AG10803 (cell line): ENCODE data around the gene CSTB.

Experiments
- DNase-seq: peaks from one replicate; pipeline ENCODE4 v3.0.0; 2010; ENCODE audit warnings: low read depth
- H3K4me3 ChIP-seq: 2 replicates; pipeline ENCODE4 v1.5.1; 2011; ENCODE audit warnings: mild to moderate bottlenecking, low read length, control low read depth
- TF ChIP-seq, protein P1 (sequence below): conservative IDR thresholded peaks from 2 replicates; pipeline ENCODE4 v1.5.1; 2011; ENCODE audit warnings: mild to moderate bottlenecking, low read length, control low read depth, inconsistent platforms

The CSTB gene

DNA sequence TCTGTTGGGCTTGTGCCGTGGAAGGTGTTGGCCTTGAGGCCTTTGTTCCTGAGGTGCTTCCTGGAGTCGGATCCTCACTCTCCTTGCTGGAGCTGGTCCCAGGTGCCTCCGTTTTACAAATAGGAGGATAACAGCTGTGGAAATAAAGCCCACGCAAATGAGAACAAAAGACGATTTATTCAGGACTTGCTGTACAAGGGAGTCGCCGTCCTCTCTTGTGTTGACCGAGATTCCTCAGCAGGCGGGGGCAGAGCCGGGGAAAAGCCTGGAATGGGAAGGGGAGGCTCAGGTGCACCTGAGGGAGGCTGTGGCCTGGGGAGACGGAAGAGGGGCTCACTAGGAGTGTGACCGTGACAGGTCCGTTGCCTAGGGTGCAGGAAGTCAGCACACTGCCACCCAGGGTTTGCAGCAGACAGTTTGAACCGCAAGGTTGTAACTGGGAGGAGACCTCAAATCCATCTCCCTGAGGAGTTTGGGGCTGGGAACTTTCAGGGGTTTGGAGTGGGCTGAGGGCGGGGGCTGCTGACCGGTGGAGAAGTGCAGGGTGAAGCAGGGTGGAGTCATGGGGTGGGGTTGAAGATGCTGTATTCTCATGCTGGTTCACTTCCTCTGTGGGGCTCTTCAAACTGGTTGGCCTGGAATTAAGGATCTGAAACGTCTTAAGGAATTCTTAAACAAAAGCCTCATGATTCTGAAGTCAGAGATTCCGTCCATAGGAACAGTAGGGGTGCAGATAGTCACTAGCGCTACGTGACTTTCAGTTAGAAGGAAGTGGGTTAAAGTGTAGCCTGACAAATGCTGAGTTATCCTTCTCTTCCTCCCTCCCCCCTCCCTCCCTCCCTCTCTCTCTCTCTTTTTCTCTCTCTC, 2.6 kb upstream of the CSTB start:
- DNase-seq: no peak
- TF ChIP-seq, protein P1, sequence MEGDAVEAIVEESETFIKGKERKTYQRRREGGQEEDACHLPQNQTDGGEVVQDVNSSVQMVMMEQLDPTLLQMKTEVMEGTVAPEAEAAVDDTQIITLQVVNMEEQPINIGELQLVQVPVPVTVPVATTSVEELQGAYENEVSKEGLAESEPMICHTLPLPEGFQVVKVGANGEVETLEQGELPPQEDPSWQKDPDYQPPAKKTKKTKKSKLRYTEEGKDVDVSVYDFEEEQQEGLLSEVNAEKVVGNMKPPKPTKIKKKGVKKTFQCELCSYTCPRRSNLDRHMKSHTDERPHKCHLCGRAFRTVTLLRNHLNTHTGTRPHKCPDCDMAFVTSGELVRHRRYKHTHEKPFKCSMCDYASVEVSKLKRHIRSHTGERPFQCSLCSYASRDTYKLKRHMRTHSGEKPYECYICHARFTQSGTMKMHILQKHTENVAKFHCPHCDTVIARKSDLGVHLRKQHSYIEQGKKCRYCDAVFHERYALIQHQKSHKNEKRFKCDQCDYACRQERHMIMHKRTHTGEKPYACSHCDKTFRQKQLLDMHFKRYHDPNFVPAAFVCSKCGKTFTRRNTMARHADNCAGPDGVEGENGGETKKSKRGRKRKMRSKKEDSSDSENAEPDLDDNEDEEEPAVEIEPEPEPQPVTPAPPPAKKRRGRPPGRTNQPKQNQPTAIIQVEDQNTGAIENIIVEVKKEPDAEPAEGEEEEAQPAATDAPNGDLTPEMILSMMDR: no peak
- no peak overlapping the region for H3K4me3 ChIP-seq

DNA sequence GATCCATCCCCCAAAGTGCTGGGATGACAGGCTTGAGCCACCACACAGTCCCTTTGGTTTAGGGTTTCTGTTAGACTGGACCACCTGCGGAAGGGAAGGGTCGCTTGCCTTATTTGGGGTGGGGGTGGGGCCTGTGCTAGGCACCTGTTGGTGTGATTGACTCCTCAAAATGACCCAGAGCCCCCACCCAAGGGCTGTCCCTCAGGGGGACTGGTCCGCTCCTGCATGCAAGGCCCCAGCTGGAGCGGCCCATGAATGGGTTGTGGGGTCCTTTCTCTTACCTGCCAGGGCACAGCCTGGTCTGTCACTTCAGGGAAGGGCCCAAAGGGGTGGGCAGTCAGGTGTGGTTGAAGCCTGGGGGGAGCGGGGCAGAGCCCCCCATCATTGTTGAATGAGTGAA, 1.8 kb upstream of the CSTB start:
- TF ChIP-seq, protein P1: no peak
- no peak overlapping the region for H3K4me3 ChIP-seq
- no peak for DNase-seq

DNA sequence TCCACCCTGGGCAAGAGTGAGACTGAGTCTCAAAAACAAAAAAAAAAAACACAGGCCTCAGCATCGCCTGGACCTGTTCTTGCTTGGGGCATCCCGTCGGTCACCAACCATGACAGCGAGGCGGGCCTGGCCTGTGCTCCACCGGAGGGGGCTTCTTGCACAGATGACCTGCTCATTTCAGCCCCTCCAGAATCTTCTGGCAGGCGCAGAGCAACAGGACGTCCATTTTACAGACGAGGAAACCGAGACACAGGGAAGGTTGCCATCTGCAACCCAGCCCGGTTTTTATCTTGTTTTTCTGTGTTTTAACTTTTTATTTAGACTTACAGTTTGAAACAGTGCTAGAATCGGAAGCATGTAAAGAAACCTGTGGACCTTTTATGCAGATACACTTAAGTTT, 918 bp downstream of the CSTB start:
- TF ChIP-seq, protein P1: no peak
- DNase-seq: no peak

DNA sequence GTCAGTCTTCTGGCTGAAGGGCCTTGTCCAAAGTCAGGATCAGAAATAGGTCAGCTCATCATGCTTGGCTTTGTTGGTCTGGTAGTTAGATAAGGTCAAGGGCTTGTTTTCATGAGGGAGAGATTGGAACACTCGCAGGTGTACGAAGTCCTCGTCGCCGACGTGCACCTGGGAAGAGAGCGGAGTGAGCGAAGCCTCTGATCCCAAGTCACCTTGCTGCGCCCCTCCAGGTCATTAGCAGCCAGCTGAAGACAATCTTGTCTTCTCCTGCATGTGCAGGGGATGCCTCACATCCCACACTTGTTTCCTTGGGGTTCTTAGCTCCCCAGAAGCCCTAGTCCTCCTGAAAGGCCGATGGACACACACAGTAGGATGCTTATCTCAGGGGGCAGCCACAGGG, 1.9 kb downstream of the CSTB start:
- TF ChIP-seq, protein P1: no peak
- H3K4me3 ChIP-seq: no peak overlapping the region
- no peak for DNase-seq

More for the DNA sequence above, 918 bp downstream of the CSTB start:
- H3K4me3 ChIP-seq: peak overlapping the region; percentile 83

DNA sequence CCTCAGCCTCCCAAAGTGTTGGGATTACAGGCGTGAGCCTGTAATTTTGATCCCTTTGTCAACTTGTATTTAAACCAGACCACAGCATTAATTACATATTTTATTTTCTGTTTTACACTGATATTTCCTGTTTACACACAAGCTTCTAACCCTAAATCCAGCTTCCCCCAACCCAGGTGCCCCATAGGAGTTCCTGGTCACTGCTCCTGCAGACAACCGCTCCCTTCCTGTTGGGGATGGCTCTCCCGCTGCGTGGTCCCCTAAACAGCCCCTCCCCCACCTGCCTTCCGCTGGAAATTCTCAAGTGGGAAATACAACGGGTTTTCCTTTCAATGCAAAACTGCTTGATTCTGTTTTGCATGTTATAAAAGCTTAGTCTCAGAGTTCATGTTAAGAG, 3.7 kb downstream of the CSTB start:
- no peak for DNase-seq
- H3K4me3 ChIP-seq: no peak overlapping the region
- TF ChIP-seq, protein P1: no peak

DNA sequence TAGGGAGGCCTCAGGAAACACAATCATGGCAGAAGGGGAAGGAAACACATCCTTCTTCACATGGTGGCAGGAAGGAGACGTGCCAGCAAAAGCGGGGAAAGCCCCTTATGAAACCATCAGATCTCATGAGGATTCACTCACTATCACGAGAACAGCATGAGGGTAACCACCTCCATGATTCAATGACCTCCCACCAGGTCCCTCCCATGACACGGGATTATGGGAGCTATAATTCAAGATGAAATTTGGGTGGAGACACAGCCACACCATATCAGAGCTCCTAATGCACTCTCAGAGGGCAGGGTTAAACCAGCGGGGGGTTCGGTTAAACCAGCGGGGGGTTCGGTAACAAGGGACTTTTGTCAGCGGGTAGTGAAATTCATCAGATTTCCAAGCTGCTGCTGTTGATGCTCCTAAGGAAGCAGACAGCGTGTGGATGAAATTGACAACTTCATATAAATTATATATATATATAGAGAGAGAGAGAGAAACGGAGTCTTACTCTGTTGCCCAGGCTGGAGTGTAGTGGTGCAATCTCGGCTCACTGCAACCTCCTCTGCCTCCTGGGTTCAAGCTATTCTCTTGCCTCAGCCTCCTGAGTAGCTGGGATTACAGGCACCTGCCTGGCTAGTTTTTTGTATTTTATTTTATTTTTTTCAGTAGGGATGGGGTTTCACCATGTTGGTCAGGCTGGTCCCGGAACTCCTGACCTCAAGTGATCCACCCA, 4.2 kb downstream of the CSTB start:
- TF ChIP-seq, protein P1: no peak
- no peak overlapping the region for H3K4me3 ChIP-seq
- no peak for DNase-seq
